Suprapubic skin (tissue), 4 donors: Measurements from ENCODE around the gene SWAP70.
"Not testable (repeated sequence)": the region's sequence is repeated elsewhere in the genome, so short reads cannot be mapped to it uniquely, and the experiment has no call there.

Experiments used
- EP300 ChIP-seq: sonication (generic); formaldehyde crosslinking; IDR thresholded peaks from one replicate; pipeline ENCODE4 v1.6.1; 2017; ENCODE audit warnings: antibody characterized with exemption
- POLR2A ChIP-seq, 2 donors: fragments of 450-650 bp; IDR thresholded peaks; one replicate each; pipeline ENCODE4 v1.6.1; 2017; ENCODE audit warnings: antibody characterized with exemption in 2 of 2, mild to moderate bottlenecking in 2 of 2, moderate library complexity in 2 of 2
- POLR2AphosphoS5 ChIP-seq, 3 donors: sonication (generic); formaldehyde crosslinking; IDR thresholded peaks; one replicate each; pipeline ENCODE4 v1.6.1; 2017; ENCODE audit warnings: antibody characterized with exemption in 3 of 3
- TF ChIP-seq, protein P1 (sequence below), 2 donors: fragments of 200-600 bp in 1 of 2; fragments of 450-650 bp in 1 of 2; sonication (generic) in 1 of 2; IDR thresholded peaks; one replicate each; pipeline ENCODE4 v1.5.1; 2016 to 2019; ENCODE audit warnings: antibody characterized with exemption in 2 of 2, mild to moderate bottlenecking in 1 of 2, moderate library complexity in 1 of 2

GRCh38 chr11:9705361-9705760 is 41.5 kb downstream of the SWAP70 start:
- TF ChIP-seq POLR2A (IDR thresholded peaks at IDR 0.05); POLR2AphosphoS5 (IDR thresholded peaks at IDR 0.05); EP300: not testable (repeated sequence)
- TF ChIP-seq, protein P1, sequence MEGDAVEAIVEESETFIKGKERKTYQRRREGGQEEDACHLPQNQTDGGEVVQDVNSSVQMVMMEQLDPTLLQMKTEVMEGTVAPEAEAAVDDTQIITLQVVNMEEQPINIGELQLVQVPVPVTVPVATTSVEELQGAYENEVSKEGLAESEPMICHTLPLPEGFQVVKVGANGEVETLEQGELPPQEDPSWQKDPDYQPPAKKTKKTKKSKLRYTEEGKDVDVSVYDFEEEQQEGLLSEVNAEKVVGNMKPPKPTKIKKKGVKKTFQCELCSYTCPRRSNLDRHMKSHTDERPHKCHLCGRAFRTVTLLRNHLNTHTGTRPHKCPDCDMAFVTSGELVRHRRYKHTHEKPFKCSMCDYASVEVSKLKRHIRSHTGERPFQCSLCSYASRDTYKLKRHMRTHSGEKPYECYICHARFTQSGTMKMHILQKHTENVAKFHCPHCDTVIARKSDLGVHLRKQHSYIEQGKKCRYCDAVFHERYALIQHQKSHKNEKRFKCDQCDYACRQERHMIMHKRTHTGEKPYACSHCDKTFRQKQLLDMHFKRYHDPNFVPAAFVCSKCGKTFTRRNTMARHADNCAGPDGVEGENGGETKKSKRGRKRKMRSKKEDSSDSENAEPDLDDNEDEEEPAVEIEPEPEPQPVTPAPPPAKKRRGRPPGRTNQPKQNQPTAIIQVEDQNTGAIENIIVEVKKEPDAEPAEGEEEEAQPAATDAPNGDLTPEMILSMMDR (IDR thresholded peaks at IDR 0.05): not testable (repeated sequence)
